HG02588 (cell line): ENCODE measurements around the gene KNDC1.
"Not testable (repeated sequence)": the region's sequence is repeated elsewhere in the genome, so short reads cannot be mapped to it uniquely, and the experiment has no call there.

Experiments used
- ATAC-seq: cut with Tn5 transposase; IDR thresholded peaks from one replicate; pipeline ENCODE4 v1.9.1; 2021; ENCODE audit warnings: mild to moderate bottlenecking, moderate library complexity; ENCODE audit not compliant: unreplicated experiment

Gene KNDC1

GRCh38 chr10:133217800-133218589, 58.0 kb downstream of the KNDC1 start:
- ATAC-seq, result no peak

DNA sequence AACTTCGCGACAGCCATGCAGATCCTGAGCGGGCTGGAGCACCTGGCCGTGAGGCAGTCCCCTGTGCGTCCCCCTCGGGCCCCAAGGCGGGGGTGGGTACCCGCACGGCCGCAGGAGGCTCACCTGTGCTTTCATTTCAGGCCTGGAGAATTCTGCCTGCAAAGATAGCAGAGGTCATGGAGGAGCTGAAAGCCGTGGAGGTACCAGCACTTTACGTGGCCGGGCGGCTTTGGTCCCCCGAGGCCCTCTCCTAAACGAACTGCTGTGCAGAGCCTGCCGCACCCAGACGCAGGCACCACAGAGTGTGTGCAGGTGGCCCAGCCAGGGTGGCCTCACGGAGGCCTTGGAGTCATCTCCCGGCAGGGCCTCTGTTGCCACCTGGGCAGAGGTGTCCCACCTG, 58.9 kb downstream of the KNDC1 start:
- ATAC-seq, result no peak

DNA sequence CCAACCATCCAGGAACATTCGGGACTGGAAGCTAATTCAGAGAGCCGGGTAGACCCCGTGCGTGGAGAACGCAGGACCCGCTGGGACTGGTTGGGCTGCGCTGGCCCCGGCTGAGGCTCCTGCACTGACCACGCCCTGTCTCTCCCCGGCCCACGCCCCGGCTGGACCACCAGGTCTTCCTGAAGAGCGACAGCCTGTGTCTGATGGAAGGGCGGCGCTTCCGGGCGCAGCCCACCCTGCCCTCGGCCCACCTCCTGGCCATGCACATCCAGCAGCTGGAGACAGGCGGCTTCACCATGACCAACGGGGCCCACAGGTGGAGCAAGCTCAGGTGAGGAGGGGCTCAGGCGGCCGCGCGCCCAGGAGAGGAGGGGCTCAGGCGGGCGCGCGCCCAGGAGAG, 59.8 kb downstream of the KNDC1 start:
- ATAC-seq, result no peak

DNA sequence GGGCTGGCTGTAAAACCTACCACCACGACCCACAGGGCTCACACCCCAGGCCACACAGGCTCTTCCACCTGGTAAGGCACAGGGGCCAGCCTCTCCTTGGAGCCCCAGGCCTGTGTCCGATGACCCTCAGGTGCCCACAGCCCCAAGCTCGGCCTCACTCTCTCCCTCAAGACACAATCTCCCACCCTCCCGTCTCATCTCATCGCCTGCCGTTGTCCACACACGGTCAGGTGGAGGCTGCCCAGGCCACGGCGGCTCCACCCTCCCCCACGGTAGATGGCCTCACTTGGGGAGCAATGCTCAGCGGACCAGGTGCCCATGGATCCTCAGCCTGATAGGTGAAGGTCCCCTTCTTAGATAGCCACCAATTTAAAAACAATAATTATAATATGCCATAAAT, 61.3 kb downstream of the KNDC1 start:
- no peak for ATAC-seq

- not testable (repeated sequence) for ATAC-seq
These were observed 61.7 kb downstream of the KNDC1 start for GRCh38 chr10:133221756-133222155.

DNA sequence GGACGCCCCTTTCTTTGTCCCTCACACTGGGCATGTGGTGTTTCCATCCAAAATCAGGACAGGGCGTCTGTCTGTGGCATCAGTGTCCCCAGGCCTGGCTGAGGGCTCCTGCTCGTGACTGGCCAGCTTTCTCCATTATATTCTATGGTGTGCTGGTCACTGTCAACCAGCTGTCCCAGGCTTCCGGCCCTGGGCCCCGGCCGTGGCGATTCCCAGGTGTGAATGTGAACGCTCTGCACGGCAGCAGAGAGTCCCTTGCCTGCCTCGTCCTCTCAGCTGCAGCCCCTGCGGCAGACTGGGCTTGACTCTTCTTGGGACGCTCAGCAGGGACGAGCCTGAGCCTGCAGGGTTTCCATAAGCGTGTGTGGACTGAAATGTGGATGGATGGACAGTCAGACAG, 64.1 kb downstream of the KNDC1 start:
- no peak for ATAC-seq

- no peak for ATAC-seq
These were observed 64.8 kb downstream of the KNDC1 start for GRCh38 chr10:133224756-133225372.

GRCh38 chr10:133225707-133226191, 65.7 kb downstream of the KNDC1 start:
- ATAC-seq, result no peak

GRCh38 chr10:133226251-133226808, 66.3 kb downstream of the KNDC1 start:
- ATAC-seq, result no peak

DNA sequence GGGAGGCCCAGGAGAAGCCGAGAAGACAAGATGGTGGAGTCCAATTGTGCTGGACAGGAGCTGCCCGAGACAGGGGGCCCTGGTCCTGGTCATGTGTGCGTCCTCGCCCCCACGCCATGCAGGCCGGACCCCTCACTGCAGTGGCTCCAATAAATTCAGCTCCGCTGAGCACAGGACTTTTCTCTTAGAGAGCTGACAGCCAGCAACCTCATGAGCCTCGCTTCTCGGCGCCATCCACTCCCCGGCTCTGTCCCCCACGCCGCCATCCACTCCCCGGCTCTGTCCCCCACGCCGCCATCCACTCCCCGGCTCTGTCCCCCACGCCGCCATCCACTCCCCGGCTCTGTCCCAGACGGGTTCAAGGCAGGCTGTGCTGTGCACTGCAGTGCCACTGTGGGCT, 67.2 kb downstream of the KNDC1 start:
- no peak for ATAC-seq

DNA sequence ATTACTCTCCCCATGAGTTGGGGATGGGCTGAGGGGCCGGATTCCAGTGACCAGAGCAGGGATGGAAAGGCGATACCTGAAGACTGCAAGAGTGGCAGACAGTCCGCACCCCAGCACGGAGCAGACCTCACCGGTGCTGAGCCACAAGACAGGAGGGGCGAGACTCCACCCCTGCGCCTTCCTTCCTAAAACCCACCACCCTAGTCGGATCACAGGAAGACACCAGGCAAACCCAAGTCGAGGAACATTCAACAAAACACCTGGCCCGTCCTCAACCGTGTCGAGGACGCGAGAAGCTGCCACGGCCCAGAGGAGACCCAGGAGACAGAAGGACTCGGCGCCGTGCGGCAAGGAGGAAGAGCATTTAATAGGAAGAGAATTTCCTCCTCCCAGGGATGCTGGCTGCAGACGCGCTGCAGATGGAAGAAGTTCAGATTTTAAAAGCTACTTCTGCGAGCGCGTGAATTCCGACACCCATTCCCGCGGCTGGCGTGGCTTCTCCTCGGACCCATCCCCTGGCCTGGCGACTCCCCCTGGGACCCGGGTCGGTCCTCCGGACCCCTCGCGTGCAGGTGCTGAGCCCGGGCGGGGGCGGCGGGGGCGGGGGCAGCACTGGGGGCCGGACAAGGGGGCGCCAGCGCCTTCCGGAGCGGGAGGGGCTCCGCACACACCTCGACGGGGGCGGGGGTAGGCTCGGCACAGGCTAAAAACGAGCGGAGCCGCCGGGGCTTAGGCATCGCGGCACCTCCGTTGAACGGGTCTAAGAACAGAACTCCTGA, 69.4 kb downstream of the KNDC1 start:
- ATAC-seq, result no peak

- no peak for ATAC-seq
These were observed 70.0 kb downstream of the KNDC1 start, which contains the start of gene UTF1 for GRCh38 chr10:133230044-133230361. TSS of gene UTF1 (plus strand) at chr10:133230217. CDS start at chr10:133230289, 72 bp downstream.

DNA sequence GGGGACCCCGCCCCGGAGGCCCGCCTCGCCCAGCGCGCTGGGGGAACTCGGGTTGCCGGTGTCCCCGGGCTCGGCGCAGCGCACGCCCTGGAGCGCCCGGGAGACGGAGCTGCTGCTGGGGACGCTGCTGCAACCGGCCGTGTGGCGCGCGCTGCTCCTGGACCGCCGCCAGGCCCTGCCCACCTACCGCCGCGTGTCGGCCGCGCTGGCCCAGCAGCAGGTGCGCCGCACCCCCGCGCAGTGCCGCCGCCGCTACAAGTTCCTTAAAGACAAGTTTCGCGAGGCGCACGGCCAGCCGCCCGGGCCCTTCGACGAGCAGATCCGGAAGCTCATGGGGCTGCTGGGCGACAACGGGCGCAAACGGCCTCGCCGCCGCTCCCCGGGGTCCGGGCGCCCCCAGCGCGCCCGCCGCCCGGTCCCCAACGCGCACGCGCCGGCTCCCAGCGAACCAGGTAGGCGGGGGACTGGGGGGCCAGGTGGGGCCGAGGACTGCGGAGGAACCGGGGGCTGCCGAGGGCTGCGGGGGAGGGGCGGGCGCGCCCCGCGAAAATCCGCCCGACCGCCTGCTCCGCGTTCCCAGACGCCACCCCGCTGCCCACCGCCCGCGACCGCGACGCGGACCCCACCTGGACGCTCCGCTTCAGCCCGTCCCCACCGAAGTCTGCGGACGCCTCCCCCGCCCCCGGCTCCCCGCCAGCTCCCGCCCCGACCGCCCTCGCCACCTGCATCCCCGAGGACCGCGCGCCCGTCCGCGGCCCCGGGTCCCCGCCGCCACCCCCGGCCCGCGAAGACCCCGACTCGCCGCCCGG, 70.6 kb downstream of the KNDC1 start:
- ATAC-seq, result no peak

DNA sequence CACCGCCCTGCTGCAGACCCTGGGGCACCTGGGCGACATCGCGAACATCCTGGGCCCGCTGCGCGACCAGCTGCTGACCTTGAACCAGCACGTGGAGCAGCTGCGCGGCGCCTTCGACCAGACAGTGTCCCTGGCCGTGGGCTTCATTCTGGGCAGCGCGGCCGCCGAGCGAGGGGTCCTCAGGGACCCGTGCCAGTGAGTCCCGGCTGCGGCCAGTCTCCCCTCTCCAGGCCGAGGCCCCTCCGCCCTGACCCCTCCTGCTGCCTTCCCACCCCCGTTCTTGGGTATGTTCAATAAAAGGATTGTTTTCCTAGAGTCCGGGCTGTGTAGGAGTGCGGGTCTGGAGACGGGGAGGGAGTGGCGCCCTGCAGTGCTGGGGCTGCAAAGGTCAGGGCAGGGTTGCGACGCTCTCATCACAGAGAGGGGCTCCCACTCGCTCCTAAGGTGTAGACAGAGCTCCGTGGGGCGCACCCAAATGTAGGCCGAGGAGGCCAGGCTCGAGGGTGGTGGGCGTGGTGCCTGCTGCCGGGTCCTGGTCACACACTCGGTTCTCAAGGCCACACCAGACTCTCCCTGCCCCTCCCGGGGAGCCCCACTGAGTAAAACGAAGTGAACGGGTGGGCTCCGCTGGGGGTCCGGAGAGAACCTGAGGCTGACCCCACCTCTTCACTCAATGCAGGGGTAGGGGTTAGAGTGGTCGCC, 71.4 kb downstream of the KNDC1 start:
- no peak for ATAC-seq

DNA sequence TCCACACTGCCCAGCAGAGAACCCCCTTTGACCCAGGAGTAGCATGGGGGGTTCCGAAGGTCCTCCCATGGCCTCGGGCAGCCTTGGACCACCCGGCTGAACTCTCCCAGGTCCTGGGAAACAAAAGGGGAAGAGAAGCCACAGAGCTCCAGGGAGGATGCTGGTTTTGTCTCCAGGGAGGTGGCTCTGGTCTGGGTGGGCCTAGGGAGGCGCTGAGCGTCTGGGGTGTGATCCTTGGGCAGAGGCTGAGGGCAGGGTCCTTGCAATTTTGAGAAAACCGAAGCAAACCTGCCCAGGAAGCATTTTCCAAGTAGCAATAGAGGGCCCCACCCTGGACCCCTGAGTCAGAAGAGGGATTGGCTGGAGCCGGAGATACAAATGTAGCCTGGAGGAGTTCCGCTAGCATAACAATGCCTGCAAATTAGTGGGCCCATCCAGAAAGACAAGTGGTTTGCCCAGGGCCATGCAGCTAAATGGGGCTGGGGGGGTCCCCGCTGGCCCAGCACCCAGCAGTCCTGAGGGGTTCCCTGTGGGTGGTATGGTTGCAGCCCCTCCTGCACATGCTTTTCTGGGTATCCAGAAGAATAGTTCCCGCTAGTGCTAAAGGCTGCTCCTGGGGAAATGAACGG, 72.0 kb downstream of the KNDC1 start:
- no peak for ATAC-seq

- not testable (repeated sequence) for ATAC-seq
These were observed 74.8 kb downstream of the KNDC1 start for GRCh38 chr10:133234796-133235195.

DNA sequence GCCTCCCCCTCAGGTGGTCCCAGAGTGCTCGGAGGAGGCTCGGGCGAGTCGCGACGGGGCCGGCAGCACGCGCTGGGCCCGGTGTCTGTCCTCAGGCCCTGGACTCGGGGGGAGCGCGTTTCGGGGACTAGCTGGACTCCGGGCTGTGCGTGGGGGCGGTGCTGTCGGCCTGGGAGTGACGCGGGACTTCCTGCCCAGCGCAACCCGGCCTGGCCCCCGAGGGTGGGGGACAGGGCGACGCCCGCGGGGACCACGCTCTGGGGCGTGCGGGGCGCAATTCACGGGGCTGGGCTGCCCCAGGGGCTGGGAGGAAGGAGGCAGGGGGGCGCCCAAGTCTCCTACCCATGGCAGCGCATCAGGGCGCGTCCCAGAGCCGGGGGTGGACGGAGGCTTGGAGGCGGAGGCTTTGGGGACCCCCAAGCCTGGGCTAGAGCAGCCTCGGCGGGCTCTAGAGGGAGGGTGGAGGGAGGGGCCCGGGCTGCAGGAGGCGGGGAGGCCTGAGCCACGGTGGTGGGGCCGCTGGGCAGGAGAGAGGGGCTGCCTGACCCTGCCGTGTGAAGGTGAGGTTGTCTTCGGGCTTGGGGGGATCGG, 75.3 kb downstream of the KNDC1 start:
- no peak for ATAC-seq

- no peak for ATAC-seq
These were observed 75.9 kb downstream of the KNDC1 start for GRCh38 chr10:133235932-133236331.
